ENCODE measurements around the gene ACTN1.

ACTN1 gene

GRCh38 chr14:68969278-68970033, 9.6 kb downstream of the ACTN1 start:
- no peak for DNase-seq (ENCODE audit: low read depth)

DNA sequence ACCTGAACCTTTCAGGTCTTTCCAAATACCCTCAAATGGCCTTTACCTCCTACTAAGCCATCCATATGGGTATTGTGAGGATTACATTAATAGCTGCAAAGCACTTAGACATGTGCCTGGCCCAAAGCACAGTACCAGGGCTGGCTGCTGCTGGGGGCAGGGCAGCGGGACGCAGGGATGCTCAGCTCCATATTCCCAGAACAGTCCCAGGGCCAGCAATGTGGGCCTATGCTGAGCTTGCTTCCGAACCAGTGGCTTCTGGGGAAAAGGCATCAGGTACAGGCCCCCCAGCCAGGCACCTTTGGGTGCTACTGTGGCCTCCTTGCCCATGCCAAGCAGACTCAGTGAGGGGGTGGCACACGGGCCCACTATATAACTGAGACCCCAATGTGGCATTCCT, 10.4 kb downstream of the ACTN1 start:
- no peak for DNase-seq (ENCODE audit: low read depth)

DNA sequence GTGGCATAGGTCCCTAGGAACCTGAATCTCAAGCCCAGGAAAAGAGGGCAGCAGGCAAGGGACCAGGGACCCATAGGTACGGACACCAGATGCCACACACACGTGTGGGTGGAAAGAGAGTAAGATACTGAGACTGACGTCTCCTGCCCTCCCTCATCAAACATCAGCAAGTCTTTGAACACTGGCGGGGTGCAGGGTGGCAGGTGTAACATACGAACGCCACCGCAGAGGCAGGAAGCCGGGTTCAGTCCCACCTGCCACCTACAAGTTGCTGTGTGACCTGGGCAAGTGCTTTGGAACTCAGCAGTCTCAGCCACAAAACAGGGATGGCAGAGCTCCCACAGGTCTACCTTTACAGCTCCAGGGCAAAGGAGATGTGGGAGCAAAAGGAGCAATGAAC, 11.1 kb downstream of the ACTN1 start:
- no peak for DNase-seq (ENCODE audit: low read depth)

- no peak for DNase-seq (ENCODE audit: low read depth)
Observed at GRCh38 chr14:68967459-68967940, 11.6 kb downstream of the ACTN1 start.

DNA sequence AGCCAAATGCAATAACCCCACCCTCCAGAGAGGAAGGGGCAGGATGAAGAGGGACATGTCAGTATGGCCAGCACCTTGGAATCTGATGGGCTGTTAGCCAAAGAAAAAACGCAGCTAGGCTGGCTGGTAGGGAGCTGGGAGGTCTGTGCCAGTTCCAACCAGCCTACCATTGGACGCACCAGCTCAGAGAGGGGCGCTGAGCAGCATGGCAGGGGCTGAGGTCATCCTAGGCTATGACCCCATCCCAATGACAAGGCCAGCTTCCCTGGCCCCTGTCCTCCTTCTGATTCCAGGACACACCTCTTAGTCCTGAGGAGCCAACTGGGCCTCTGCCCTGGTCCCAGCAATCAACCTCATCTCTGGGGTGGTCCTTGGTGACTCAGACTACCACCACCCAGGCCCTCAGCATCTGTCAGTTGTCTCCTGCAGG, 12.2 kb downstream of the ACTN1 start:
- no peak for DNase-seq (ENCODE audit: low read depth)

GRCh38 chr14:68965261-68965761, 13.8 kb downstream of the ACTN1 start:
- DNase-seq (ENCODE audit: low read depth) = no peak

- DNase-seq (ENCODE audit: low read depth) = no peak
Observed at GRCh38 chr14:68964300-68965093, 14.6 kb downstream of the ACTN1 start.

- DNase-seq (ENCODE audit: low read depth) = no peak
Observed at GRCh38 chr14:68962681-68963080, 16.4 kb downstream of the ACTN1 start.

DNA sequence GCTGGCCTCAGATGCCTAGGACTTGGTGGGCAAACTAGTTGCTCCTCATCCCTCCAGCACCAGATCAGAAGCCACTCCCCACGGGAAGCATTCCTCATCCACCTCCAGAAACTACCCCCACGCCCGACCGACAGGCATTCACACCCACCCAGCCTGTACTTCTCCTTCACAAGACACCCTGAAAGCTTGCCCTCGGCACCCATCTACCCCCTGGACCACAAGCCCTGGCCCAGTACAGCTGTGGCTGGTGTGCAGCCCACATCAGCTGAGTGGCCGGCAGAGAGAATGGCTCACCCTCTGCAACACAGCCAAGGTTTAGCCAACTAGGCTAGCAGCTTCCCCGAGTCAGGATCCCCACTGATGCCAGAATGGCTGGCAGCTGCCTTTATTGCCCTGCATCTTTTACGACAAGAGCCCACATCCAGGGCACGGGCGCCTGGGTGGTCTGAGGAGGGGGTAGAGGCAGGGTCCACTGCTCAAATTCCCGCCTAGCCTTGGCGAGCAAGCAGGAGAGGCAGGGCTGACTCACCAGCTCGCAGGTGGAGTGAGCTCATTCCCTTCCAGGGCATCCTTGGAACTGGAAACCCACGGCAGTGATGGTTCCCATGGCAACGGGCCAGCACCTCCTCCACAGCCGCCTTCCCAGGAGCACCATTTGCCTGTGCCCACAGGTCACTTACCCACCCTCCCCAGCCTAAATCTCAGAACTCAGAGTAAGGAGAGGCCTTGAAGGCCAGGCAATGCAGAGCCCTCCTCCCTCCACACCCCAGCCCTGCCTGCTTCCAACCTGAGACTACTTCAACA, 17.1 kb downstream of the ACTN1 start:
- DNase-seq (ENCODE audit: low read depth) = peak; percentile 69

GRCh38 chr14:68961361-68961760, 17.7 kb downstream of the ACTN1 start:
- DNase-seq (ENCODE audit: low read depth) = no peak

- DNase-seq (ENCODE audit: low read depth) = no peak
Observed at GRCh38 chr14:68960123-68960522, 19.0 kb downstream of the ACTN1 start.

GRCh38 chr14:68959035-68959434, 20.1 kb downstream of the ACTN1 start:
- DNase-seq (ENCODE audit: low read depth) = no peak

DNA sequence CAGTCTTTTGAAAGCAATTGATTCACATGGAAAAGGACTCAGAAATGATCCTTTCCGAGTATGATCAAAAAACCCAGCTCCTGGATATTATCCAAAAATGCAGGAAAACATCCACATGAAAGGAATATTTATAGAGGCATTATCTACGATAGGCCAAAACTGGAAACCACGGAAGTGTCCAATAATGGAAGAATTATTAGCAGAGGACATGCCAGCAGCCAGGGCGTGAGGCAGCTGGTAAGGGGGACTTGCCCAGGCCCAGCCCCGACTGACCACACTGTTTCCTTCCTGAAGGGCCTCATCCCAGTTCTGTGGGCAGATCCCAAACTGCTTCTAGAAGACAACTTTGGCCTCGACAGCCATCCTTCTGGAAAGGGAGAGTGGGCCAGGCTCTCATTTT, 20.5 kb downstream of the ACTN1 start:
- no peak for DNase-seq (ENCODE audit: low read depth)

DNA sequence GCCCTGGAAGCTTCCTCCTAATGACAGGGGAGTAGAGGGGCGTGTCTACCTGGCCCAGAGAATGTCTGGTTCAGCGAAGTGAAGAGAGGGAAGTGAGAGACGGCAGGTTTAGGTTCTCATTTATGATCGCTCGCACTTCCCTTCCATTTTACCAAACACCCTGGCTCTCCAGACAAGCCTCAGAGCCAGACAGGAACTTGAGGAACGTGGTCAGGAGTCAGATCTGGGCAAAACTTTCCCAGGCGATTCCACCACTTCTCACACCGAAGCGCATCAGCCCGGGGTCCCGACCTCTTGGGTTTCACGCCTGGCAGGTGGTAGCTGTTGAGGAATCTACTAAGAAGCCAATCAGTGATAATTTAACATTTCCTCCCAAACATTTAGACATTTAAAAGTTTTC, 21.3 kb downstream of the ACTN1 start:
- no peak for DNase-seq (ENCODE audit: low read depth)

- DNase-seq (ENCODE audit: low read depth) = no peak
Observed at GRCh38 chr14:68956724-68957123, 22.4 kb downstream of the ACTN1 start.

DNA sequence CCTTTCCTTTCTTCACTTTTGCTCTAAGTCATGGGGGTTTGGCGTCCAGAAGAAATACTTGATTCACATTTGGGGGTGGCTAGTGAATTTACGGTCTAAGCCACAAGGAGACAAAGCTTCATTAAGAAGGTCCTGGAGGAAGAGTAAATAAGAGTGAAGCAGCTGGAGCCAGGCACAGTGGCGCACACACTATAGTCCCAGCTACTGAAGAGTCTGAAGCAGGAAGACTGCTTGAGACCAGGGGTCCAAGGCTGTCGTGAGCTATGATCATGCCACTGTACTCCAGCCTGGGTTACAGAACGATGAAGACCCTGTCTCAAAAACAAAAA, 23.3 kb downstream of the ACTN1 start:
- DNase-seq (ENCODE audit: low read depth) = no peak

DNA sequence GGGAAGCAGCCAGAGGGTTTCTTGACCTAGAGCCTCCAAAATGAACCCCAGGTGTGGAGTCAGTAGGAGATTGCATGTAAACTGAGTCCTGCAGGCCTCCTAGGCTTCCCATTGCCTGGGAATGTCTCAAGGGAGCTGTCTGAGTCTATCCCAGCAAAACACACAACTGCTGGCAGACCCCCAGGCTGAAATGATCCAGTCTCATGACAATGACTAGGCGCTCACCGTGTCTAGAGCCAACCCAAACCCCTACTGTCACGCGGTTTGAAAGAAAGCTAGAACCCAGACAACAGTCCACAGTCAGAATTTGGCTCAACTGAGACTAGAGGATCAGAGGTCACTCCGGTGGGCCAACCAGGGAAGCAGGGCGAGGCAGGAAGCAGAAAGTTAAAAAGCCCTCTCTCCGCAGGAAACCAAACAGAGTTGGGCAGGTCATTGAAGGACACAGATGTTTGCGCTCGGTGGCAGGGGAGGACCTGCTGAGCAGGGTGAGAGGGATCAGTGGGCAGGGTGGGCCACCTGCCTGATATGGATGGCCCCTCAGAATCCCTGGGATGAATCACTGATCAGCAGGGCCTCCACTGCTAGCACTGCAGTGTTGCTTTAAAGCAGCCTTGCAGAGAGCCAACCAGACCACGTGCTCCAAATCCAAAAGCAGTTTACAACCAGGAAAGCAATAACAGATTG, 23.8 kb downstream of the ACTN1 start:
- DNase-seq (ENCODE audit: low read depth) = no peak

GRCh38 chr14:68953196-68953555, 25.9 kb downstream of the ACTN1 start:
- no peak for DNase-seq (ENCODE audit: low read depth)

DNA sequence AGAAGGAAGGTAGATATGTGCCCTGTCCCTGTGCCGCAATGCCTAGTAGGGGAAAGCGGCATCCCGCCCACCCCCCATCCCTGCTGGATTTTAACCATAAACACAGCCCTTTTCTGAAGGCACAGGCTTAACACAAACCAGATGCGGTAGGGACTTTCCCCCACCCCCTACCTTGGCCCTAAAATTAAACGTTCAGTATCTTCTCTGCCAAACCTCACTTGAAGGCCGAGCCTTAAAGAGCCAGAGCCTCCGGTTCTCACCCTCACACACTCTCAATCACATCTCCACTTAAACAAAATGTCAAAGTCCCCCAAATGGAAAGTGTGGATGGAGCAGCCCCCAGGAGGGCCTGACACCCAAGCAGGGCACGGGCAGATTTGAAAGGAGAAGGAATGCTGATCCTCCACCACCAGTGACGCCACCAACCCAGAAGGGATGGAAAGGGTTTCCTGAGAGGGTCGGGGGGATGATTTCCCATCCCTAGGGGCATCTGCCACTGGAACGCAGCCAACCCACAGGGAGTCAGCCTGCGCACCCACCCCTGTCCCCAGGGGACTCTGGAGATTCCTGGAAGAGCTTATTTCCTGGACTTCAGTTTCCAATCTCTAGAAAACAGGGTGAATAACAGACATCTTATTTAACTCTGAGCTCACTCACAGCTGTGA, 26.4 kb downstream of the ACTN1 start:
- DNase-seq (ENCODE audit: low read depth) = peak; percentile 62

GRCh38 chr14:68951800-68952530, 27.1 kb downstream of the ACTN1 start:
- DNase-seq (ENCODE audit: low read depth) = no peak
